ENCODE data around the gene RPL29.
"Not testable (repeated sequence)": the region's sequence is repeated elsewhere in the genome, so short reads cannot be mapped to it uniquely, and the experiment has no call there.

Gene RPL29

GRCh38 chr3:51995346-51996163, at the start of gene RPL29:
Gene RPL29, minus strand, starts transcription at chr3:51995895. Its CDS starts 434 bp downstream, at chr3:51995461.
- no peak for FAIRE-seq

- FAIRE-seq, result no peak
These were observed 49.3 kb upstream of the RPL29 start for GRCh38 chr3:52044869-52045619.

- FAIRE-seq, result no peak
These were observed 48.1 kb upstream of the RPL29 start for GRCh38 chr3:52043750-52044149.

DNA sequence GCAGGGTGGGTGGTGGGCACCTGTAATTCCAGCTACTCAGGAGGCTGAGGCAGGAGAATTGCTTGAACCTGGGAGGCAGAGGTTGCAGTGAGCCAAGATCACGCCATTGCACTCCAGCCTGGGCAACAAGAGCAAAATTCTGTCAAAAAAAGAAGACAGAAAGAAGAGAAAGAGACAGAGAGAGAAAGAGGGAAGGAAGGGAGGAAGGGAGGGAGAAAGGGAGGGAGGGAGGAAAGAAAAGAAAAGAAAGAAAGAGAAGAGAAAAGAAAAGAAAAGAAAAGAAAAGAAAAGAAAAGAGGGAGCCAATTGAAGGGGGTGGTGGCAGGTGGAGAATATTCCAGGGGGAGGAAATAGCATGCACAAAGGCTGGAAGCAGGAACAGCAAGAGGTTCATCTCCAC, 47.3 kb upstream of the RPL29 start:
- not testable (repeated sequence) for FAIRE-seq

- no peak for FAIRE-seq
These were observed 45.5 kb upstream of the RPL29 start for GRCh38 chr3:52041118-52041731.

- FAIRE-seq, result no peak
These were observed 44.9 kb upstream of the RPL29 start for GRCh38 chr3:52040600-52040999.

DNA sequence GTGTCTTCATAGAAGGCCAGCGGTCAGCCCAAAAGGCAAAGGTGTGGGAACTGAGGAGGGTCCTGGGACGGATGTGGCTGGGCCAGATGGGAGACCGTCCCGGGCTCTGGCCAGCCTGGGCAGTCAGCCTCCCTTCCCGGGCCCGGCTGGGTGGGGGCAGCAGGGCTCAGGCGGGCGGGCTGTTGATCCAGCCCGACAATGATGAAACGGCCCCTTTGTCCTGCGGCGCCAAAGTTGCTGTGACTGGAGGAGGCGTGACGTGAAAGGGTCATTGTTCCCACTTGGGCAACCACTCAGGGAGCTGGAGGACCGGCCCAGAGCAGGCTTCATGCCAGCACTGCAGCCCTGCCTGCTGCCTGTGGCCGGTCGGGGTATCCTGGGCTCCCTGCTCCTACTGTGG, 44.2 kb upstream of the RPL29 start:
- FAIRE-seq, result no peak

DNA sequence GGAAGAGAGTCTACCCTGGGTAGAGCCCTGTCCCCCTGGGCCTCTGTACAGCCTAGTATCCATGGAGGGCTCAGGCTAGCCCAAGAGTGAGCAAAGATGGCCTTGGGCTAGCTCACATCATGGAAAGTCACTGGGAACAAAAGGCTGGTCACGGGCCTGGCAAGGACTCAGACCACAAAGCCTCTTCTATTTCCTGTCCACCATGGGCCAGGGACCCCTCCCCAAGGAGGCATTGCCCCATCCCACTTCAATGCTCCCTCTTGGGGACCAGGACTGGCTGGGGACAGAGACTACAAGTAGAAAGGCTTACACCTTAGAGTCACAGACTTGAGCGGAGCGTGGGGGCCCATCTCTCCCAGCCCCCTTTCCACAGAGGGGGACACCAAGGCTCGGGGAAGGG, 43.7 kb upstream of the RPL29 start:
- FAIRE-seq, result no peak

- no peak for FAIRE-seq
These were observed 42.5 kb upstream of the RPL29 start for GRCh38 chr3:52038227-52038626.

DNA sequence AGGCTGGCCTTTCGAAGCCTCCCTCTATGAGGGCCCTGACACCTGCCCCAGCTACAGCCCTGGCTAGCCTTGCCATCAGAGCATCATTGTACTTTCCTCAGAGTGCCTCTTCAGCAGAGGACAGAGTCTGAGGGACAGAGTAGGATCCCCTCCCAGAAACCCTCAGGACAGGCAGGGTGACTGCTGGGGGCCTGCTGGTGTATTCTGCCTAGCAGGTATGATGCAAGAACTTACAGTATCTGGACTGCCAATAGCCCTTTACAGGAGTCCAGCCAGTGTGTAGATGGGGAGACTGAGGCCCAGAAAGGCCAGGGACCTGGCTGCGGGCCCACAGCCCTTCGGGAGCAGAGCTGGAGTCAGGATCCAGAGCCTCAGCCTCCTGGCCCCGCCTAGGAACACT, 41.6 kb upstream of the RPL29 start:
- no peak for FAIRE-seq

GRCh38 chr3:52036829-52037228, 41.1 kb upstream of the RPL29 start:
- FAIRE-seq, result no peak

DNA sequence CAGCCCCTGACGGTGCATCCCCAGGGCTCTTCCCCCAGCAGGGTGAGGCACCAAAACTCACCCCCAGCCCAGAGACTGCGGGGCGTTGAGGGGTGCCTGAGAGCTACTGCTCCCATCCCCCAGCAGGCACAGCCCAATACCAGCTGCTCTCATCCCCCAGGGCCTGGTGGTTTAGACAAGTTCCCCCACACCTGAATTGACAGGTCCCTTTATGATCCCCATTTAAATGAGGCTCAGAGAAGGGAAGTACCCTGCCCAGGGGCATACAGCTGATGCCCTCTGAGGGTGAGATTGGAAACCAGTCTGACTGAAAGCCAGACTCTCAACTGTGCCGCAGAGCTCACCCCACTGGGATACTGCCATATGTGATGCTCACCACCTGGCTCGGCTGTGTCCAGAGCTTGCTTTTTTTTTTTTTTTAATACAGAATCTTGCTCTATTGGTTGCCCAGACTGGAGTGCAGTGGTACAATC, 40.6 kb upstream of the RPL29 start:
- FAIRE-seq, result no peak

DNA sequence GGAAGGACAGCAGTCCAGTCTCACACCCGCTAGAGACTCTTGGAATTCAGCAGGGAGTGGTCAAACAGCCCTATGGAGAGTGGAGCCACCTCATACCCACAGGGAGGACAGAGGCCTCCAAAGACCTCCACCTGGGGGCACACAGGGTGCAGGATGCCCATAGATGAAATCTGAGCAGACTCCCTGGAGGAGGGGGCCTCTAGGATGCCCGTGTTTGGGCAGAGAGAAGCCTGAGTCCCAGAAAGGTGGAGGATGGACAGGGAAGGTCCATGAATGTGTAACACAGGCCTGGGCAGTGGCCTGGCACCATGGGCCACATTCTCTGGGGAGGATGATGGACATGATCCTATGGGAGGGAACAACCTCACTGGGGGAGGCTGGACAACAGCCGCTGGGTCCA, 39.0 kb upstream of the RPL29 start:
- FAIRE-seq, result no peak

DNA sequence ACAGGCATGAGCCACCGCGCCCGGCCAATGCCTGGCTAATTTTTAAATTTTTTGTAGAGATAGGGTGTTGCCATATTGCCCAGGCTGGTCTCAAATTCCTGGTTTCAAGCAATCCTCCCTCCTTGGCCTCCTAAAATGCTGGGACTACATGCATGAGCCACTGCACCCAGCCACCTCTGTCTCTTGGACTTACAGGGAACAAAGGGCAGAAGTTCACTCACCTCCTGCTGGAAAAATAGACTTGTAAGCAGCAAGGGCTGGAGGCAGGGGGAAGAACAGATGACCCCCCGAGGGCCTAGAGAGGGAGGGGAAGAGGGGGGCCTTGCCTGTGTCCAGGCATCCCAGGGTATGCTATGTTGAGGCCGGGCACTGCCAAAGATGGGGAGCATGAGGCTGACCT, 38.5 kb upstream of the RPL29 start:
- no peak for FAIRE-seq

DNA sequence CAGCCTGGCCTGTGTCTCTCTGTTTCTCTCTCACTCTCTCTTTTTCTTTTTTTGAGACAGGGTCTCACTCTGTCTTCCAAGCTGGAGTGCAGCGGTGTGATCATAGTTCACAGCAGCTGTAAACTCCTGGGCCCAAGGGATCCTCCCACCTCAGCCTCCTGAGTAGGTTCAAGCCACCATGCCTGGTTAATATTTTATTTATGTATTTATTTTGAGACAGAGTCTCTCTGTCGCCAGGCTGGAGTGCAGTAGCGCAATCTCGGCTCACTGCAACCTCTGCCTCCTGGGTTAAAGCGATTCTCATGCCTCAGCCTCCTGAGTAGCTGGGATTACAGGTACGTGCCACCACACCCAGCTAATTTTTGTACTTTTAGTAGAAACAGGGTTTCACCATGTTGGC, 38.1 kb upstream of the RPL29 start:
- FAIRE-seq, result not testable (repeated sequence)

DNA sequence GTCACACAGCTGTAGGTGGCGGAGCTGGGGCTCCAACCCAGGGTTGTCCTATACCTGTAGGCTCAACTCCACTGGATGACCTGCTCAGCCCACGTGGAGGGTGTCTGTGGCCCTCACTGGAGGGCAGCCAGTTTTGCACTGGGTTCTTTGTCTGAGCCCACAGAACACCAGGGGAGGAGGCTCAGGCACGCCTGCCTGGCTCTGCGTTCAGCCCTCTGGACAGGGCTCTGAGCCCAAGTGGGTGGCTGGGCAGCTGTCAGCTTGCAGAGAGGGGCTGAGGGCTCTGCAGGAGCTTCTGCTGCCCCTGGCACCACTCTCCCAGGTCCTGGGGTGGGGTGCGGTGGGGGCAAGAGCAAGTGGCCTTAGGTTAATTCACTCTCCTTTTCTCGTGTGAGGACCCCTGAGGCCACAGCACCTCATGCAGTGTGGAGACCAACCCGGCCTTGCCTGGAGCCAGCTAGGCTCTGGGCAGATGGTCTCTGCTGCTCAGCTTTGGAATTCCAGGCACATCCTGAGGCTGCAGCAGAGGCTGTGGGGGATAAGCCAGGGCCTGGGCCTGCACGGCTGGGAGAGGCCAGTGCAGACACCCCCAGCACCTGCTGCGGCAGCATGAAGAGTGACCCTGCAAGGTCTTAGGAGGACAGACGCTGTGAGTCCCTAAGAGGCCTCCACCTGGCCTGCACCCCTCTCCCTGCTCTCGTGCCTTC, 37.2 kb upstream of the RPL29 start:
- FAIRE-seq, result no peak

- FAIRE-seq, result no peak
These were observed 36.2 kb upstream of the RPL29 start for GRCh38 chr3:52031896-52032295.

- no peak for FAIRE-seq
These were observed 35.1 kb upstream of the RPL29 start for GRCh38 chr3:52030714-52031310.

- no peak for FAIRE-seq
These were observed 33.8 kb upstream of the RPL29 start for GRCh38 chr3:52029535-52029934.

- FAIRE-seq, result no peak
These were observed 33.4 kb upstream of the RPL29 start for GRCh38 chr3:52029053-52029452.

- FAIRE-seq, result no peak
These were observed 32.9 kb upstream of the RPL29 start for GRCh38 chr3:52028572-52028971.

GRCh38 chr3:52026041-52026440, 30.3 kb upstream of the RPL29 start:
- FAIRE-seq, result no peak

- FAIRE-seq, result no peak
These were observed 29.8 kb upstream of the RPL29 start for GRCh38 chr3:52025453-52025852.

All from colon (tissue), 2 donors.